Neural progenitor cell (in vitro differentiated cells): ENCODE measurements around the gene PRPF8.

ENCODE experiments used
- CTCF ChIP-seq: fragments of 200-600 bp; sonication (generic); IDR thresholded peaks from 2 replicates; pipeline ENCODE4 v1.5.1; 2017; ENCODE audit warnings: antibody characterized with exemption, mild to moderate bottlenecking
- EZH2 ChIP-seq: fragments of 200-600 bp; sonication (generic); IDR thresholded peaks from 2 replicates; pipeline ENCODE4 v1.6.1; 2017; ENCODE audit warnings: antibody characterized with exemption, mild to moderate bottlenecking, moderate library complexity
- EZH2phosphoT487 ChIP-seq: fragments of 200-600 bp; sonication (generic); IDR thresholded peaks from 2 replicates; pipeline ENCODE4 v1.6.1; 2017; ENCODE audit warnings: antibody characterized with exemption

GRCh38 chr17:1617620-1618174 is 67.0 kb downstream of the PRPF8 start:
- TF ChIP-seq EZH2 (no peak), EZH2phosphoT487 (no peak), CTCF (no peak)
